Mesothelial cell of epicardium (in vitro differentiated cells): ENCODE measurements around the gene CLNK. TPM values are rescaled to one million over a fixed set of nuclear protein-coding genes. Genes with fewer than 3 reads are reported as not detected.

ENCODE experiments used
- DNase-seq, 2 experiments: peaks; one replicate each; pipeline ENCODE4 v3.0.0; 2021; ENCODE audit warnings: low spot score in 2 of 2; ENCODE audit not compliant: unreplicated experiment in 2 of 2
- H3K27ac Mint-ChIP-seq: 2 replicates; pipeline ENCODE4 v1.8.0; 2021; ENCODE audit warnings: mixed read lengths
- H3K27me3 Mint-ChIP-seq: 2 replicates; pipeline ENCODE4 v1.8.0; 2021; ENCODE audit warnings: low read depth, mixed read lengths
- H3K36me3 Mint-ChIP-seq: 2 replicates; pipeline ENCODE4 v1.8.0; 2021; ENCODE audit warnings: mixed read lengths
- H3K4me1 Mint-ChIP-seq: 2 replicates; pipeline ENCODE4 v1.8.0; 2021; ENCODE audit warnings: mixed read lengths
- H3K4me3 Mint-ChIP-seq: 2 replicates; pipeline ENCODE4 v1.8.0; 2021; ENCODE audit warnings: mild to moderate bottlenecking, moderate library complexity, mixed read lengths
- H3K9me3 Mint-ChIP-seq: 2 replicates; pipeline ENCODE4 v1.8.0; 2021; ENCODE audit warnings: mixed read lengths
- CTCF ChIP-seq: fragments of 200-600 bp; sonication (generic); IDR thresholded peaks from one replicate; pipeline ENCODE4 v1.5.0; 2021; ENCODE audit warnings: antibody characterized with exemption; ENCODE audit not compliant: unreplicated experiment
- total RNA-seq: library from RNA; stranded (reverse); gene quantifications from 3 replicates; pipeline ENCODE4 v1.2.1, GENCODE V29; 2021

CLNK gene
- total RNA-seq, 1 donor from 2014 or later = not detected

GRCh38 chr4:10442976-10443375, 241.6 kb downstream of the CLNK start:
- no peaks in the 10 kb centered on the region for H3K27me3 Mint-ChIP-seq
- peaks cover 63% of the 10 kb centered on the region for H3K9me3 Mint-ChIP-seq
- H3K36me3 Mint-ChIP-seq = peaks cover 66% of the 10 kb centered on the region
- H3K4me3 Mint-ChIP-seq = no peak overlapping the region
- no peak for TF ChIP-seq CTCF
- H3K4me1 Mint-ChIP-seq = peaks cover 2% of the 10 kb centered on the region
- DNase-seq = no peak
- no peak overlapping the region for H3K27ac Mint-ChIP-seq

GRCh38 chr4:10441512-10441911, 243.1 kb downstream of the CLNK start:
- Mint-ChIP-seq H3K9me3 (peaks cover 52% of the 10 kb centered on the region), H3K27me3 (no peaks in the 10 kb centered on the region), H3K4me3 (no peak overlapping the region), H3K36me3 (peaks cover 53% of the 10 kb centered on the region), H3K4me1 (peaks cover 7% of the 10 kb centered on the region), H3K27ac (no peak overlapping the region)
- no peak for DNase-seq
- no peak for TF ChIP-seq CTCF

- Mint-ChIP-seq H3K36me3 (peaks cover 27% of the 10 kb centered on the region), H3K9me3 (peaks cover 26% of the 10 kb centered on the region), H3K4me1 (peaks cover 7% of the 10 kb centered on the region), H3K4me3 (no peak overlapping the region), H3K27ac (no peak overlapping the region), H3K27me3 (no peaks in the 10 kb centered on the region)
- TF ChIP-seq CTCF = no peak
- DNase-seq = no peak
Observed at GRCh38 chr4:10438924-10439323, 245.6 kb downstream of the CLNK start.

- H3K27ac Mint-ChIP-seq = no peak overlapping the region
- no peak for DNase-seq
- no peaks in the 10 kb centered on the region for H3K27me3 Mint-ChIP-seq
- H3K36me3 Mint-ChIP-seq = peaks cover 16% of the 10 kb centered on the region
- H3K4me3 Mint-ChIP-seq = no peak overlapping the region
- no peak for TF ChIP-seq CTCF
- H3K4me1 Mint-ChIP-seq = peaks cover 7% of the 10 kb centered on the region
- peaks cover 15% of the 10 kb centered on the region for H3K9me3 Mint-ChIP-seq
Observed at GRCh38 chr4:10437735-10438134, 246.8 kb downstream of the CLNK start.

Other genes with a start within 250 kb of the CLNK start
- gene ZNF518B, start 227.3 kb downstream of the CLNK start, total RNA-seq = 56.1 to 60.9 TPM (median 58.4 TPM) in 3 replicates